ENCODE measurements around the gene GAB3. TPM values are rescaled to one million over a fixed set of nuclear protein-coding genes. Genes with fewer than 3 reads are reported as not detected.
"Not testable (repeated sequence)": the region's sequence is repeated elsewhere in the genome, so short reads cannot be mapped to it uniquely, and the experiment has no call there.

The GAB3 gene
- total and polyA plus RNA-seq, 2 donors (not counting 1 experiment from before 2014, with no cell fraction given), result 2.8 to 4.1 TPM

DNA sequence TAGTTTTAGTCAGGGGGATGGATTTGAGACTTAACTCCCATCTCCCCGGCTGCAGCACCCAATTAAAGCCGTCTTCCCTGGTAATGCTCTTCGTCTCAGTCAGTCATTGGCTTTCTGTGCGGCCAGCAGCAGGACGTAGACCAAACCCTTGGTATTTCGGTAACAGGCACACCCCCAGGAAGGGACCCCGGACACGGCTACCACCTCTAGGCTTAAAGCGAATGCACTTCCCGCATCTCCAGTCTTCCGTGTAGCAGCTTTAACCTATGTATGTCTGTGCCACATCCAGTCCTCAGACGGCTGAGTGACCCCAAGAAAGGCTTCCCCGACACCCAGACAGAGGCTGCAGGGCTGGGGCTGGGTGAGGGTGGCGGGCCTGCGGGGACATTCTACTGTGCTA is 96.0 kb downstream of the GAB3 start:
- H3K27ac ChIP-seq (ENCODE audit: insufficient read depth, low read length), result no peak overlapping the region
- H3K9me3 ChIP-seq (ENCODE audit: control insufficient read depth, insufficient read depth, low read depth, low read length), result no peaks in the 10 kb centered on the region
- H3K4me2 ChIP-seq (ENCODE audit: extremely low read depth, insufficient read depth, low read length), result no peak overlapping the region
- no peaks in the 10 kb centered on the region for H3K36me3 ChIP-seq (ENCODE audit: control insufficient read depth, insufficient read depth, low read length)
- no peaks in the 10 kb centered on the region for H3K27me3 ChIP-seq (ENCODE audit: control insufficient read depth, insufficient read depth, low read length)
- no peak overlapping the region for H3K4me3 ChIP-seq (replicated peaks in 1 of 4; ENCODE audit: control extremely low read depth in 1 of 4, insufficient read depth in 1 of 4, low read depth in 3 of 4, low read length in 4 of 4)
- no peaks in the 10 kb centered on the region for H3K4me1 ChIP-seq (ENCODE audit: control insufficient read depth, extremely low read depth, insufficient read depth, low read length)
- H3K79me2 ChIP-seq (ENCODE audit: control insufficient read depth, insufficient read depth, low read length), result no peaks in the 10 kb centered on the region
- DNase-seq (ENCODE audit: low read depth in 2 of 2), result no peak
- H4K20me1 ChIP-seq (ENCODE audit: control insufficient read depth, extremely low read depth, insufficient read depth, low read length), result no peaks in the 10 kb centered on the region
- no peak overlapping the region for H2AFZ ChIP-seq (ENCODE audit: low read length)
- no peak for TF ChIP-seq EZH2 (IDR thresholded peaks at IDR 0.05; ENCODE audit: low read length, missing control alignments)
- TF ChIP-seq, protein P1, sequence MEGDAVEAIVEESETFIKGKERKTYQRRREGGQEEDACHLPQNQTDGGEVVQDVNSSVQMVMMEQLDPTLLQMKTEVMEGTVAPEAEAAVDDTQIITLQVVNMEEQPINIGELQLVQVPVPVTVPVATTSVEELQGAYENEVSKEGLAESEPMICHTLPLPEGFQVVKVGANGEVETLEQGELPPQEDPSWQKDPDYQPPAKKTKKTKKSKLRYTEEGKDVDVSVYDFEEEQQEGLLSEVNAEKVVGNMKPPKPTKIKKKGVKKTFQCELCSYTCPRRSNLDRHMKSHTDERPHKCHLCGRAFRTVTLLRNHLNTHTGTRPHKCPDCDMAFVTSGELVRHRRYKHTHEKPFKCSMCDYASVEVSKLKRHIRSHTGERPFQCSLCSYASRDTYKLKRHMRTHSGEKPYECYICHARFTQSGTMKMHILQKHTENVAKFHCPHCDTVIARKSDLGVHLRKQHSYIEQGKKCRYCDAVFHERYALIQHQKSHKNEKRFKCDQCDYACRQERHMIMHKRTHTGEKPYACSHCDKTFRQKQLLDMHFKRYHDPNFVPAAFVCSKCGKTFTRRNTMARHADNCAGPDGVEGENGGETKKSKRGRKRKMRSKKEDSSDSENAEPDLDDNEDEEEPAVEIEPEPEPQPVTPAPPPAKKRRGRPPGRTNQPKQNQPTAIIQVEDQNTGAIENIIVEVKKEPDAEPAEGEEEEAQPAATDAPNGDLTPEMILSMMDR (conservative IDR thresholded peaks at IDR 0.05 in 1 of 2, IDR thresholded peaks at IDR 0.05 in 1 of 2; ENCODE audit: low read depth in 1 of 2, low read length in 2 of 2), result no peak
- no peak overlapping the region for H3K9ac ChIP-seq (ENCODE audit: insufficient read depth, low read length)

DNA sequence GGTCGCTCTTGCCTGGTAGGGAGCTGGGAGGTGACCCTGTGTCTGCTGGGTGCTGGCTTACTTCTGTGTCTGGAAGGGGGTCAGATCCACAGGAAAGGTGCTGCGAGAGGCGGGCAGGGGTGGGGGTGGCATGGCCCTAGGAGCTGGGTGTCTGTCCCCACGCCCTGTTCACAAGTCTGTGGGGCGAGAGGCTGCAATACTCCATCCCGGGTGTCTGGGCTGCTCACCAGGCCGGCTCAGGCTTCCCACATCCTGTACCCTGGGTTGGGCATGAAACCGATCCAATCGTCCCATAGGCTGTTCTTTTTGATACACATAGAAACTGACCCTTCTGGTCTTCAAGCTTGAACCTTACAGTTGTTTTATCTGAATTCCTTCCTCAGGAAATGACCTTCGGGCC is 96.5 kb downstream of the GAB3 start:
- DNase-seq (ENCODE audit: low read depth in 2 of 2), result no peak
- no peak overlapping the region for H3K4me3 ChIP-seq (replicated peaks in 1 of 4; ENCODE audit: control extremely low read depth in 1 of 4, insufficient read depth in 1 of 4, low read depth in 3 of 4, low read length in 4 of 4)
- TF ChIP-seq EZH2 (IDR thresholded peaks at IDR 0.05; ENCODE audit: low read length, missing control alignments), result no peak
- TF ChIP-seq, protein P1 (conservative IDR thresholded peaks at IDR 0.05 in 1 of 2, IDR thresholded peaks at IDR 0.05 in 1 of 2; ENCODE audit: low read depth in 1 of 2, low read length in 2 of 2), result no peak

DNA sequence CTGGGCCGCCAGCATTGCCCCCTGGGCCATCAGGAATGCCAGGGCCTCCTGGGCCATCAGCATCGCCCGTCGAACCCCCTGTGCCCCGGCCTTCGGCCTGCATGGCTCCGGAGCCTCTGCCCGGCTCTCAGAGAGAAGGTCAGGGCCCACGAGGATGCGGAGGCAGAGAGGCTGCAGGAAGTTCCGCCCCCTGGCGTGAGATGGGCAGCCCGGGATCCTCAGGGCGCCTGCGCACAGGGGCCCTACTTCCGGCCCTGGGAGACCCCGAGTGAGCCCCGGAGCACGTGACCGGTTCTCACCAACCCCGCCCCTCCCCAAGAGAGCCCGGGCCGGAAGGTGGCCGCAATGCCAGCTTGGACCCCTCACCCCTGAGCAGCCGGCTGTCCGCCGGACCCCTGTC is 97.5 kb downstream of the GAB3 start, which contains the start of gene CTAG2:
Gene CTAG2, minus strand, starts transcription at position 167 of the 400 bp plus-strand sequence. Its CDS starts 64 bp downstream, at position 103.
- H3K4me2 ChIP-seq (ENCODE audit: extremely low read depth, insufficient read depth, low read length); DNase-seq (ENCODE audit: low read depth in 2 of 2); H3K79me2 ChIP-seq (ENCODE audit: control insufficient read depth, insufficient read depth, low read length); H3K4me1 ChIP-seq (ENCODE audit: control insufficient read depth, extremely low read depth, insufficient read depth, low read length); H3K9ac ChIP-seq (ENCODE audit: insufficient read depth, low read length); H4K20me1 ChIP-seq (ENCODE audit: control insufficient read depth, extremely low read depth, insufficient read depth, low read length); H2AFZ ChIP-seq (ENCODE audit: low read length); H3K27me3 ChIP-seq (ENCODE audit: control insufficient read depth, insufficient read depth, low read length); H3K4me3 ChIP-seq (replicated peaks in 1 of 4; ENCODE audit: control extremely low read depth in 1 of 4, insufficient read depth in 1 of 4, low read depth in 3 of 4, low read length in 4 of 4); H3K9me3 ChIP-seq (ENCODE audit: control insufficient read depth, insufficient read depth, low read depth, low read length); H3K27ac ChIP-seq (ENCODE audit: insufficient read depth, low read length); H3K36me3 ChIP-seq (ENCODE audit: control insufficient read depth, insufficient read depth, low read length): not testable (repeated sequence)

More for the DNA sequence above, 96.5 kb downstream of the GAB3 start:
- Histone ChIP-seq H3K4me1 (ENCODE audit: control insufficient read depth, extremely low read depth, insufficient read depth, low read length) (no peaks in the 10 kb centered on the region), H3K36me3 (ENCODE audit: control insufficient read depth, insufficient read depth, low read length) (no peaks in the 10 kb centered on the region), H3K9me3 (ENCODE audit: control insufficient read depth, insufficient read depth, low read depth, low read length) (no peaks in the 10 kb centered on the region), H3K27ac (ENCODE audit: insufficient read depth, low read length) (no peak overlapping the region), H3K27me3 (ENCODE audit: control insufficient read depth, insufficient read depth, low read length) (no peaks in the 10 kb centered on the region), H3K9ac (ENCODE audit: insufficient read depth, low read length) (no peak overlapping the region), H3K4me2 (ENCODE audit: extremely low read depth, insufficient read depth, low read length) (no peak overlapping the region), H4K20me1 (ENCODE audit: control insufficient read depth, extremely low read depth, insufficient read depth, low read length) (no peaks in the 10 kb centered on the region), H2AFZ (ENCODE audit: low read length) (no peak overlapping the region), H3K79me2 (ENCODE audit: control insufficient read depth, insufficient read depth, low read length) (no peaks in the 10 kb centered on the region)

All from fibroblast of lung (primary cell).